GM21515 (cell line): Measurements from ENCODE around the gene APBA1.
"Not testable (repeated sequence)": the region's sequence is repeated elsewhere in the genome, so short reads cannot be mapped to it uniquely, and the experiment has no call there.

Experiments used
- ATAC-seq: cut with Tn5 transposase; IDR thresholded peaks from one replicate; pipeline ENCODE4 v1.9.1; 2021; ENCODE audit not compliant: unreplicated experiment

Gene APBA1

GRCh38 chr9:69609156-69609555, 63.0 kb downstream of the APBA1 start:
- no peak for ATAC-seq

DNA sequence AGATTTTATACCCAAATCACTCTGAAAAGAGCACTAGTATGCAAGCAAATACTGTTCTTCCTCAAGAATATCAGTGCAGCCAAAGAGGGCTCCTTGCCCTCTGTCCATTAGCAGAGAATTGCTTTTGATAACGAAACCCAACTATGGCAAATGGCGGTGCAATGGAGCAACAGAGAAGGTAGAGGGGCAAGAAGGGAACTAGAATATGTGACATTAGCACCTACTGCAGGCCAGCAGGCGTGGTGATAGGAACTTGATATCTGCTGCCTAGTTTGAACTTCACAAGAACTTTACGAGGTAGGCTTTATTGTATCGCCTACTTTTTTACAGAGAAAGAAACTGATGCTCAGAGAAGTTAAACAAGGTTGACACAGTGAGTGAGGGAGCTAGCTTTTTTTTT, 66.1 kb downstream of the APBA1 start:
- ATAC-seq, result no peak

- ATAC-seq, result no peak
Observed at GRCh38 chr9:69605406-69605805, 66.8 kb downstream of the APBA1 start.

GRCh38 chr9:69604568-69605219, 67.5 kb downstream of the APBA1 start:
- ATAC-seq, result no peak

DNA sequence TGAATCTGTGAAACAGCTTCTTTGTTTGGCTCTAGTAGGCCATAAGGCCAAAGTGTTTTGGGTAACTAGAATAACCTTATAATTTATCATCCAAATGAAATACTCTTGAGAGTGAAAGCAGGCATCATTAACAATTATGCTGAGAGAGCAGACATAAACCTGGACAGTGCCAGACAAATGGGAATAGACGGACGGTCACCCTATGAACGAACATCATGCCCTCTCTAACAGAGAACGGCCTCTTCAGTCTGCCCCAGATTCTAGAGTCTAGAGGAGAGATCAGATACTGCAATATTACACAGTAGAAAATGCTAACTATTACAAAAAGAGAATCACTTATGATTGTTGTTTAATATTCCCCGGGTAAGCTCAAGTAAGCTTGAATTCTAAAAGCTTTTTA, 68.5 kb downstream of the APBA1 start:
- no peak for ATAC-seq

GRCh38 chr9:69602773-69603172, 69.4 kb downstream of the APBA1 start:
- no peak for ATAC-seq

GRCh38 chr9:69601698-69602097, 70.5 kb downstream of the APBA1 start:
- no peak for ATAC-seq

GRCh38 chr9:69600314-69601047, 71.7 kb downstream of the APBA1 start:
- ATAC-seq, result no peak

DNA sequence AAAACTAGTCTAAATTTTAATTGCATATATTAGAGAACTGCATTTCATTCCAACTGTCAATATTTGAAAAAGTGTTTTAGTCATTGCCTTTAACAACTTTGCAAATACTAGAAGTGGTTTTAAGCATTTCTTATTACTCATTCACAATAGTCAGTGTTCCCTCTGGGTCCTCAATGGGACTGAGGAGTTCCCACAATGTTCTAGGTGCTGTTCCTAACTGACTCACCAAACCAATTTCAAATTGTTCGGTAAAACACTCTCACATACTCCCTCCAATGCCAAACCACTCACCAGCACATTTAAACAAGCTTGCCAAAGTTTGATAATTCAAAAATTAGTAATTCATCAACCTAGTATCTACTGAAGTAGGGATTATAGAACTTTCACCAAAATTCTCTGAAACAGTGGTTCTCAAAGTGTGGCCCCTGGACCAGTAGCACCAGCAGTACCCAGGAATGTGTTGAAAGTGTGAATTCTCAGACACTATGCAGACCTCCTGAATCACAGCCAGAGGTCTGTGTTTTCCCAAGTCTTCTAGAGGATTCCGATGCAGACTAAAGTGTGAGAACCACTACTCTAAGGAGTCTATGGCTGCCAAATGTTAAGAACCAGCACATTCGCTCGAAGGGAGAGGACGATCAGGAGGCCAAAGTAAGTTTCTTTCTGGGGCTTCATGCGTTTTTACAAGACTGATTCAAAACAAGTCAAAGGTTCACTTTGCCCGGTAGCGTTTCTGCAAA, 72.8 kb downstream of the APBA1 start:
- no peak for ATAC-seq

DNA sequence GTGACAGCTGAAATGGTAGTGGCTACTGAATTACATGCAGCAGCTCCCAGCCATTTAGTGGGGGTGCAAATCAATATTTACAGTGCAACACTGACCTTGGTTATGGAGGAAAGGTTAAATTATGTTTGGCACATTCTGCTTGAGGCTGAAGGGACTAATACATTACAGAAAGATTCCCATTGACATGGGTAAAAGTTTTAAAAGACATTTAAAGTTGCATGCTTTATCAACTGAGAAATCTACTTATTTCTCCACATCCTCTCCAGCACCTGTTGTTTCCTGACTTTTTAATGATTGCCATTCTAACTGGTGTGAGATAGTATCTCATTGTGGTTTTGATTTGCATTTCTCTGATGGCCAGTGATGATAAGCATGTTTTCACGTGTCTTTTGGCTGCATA, 75.3 kb downstream of the APBA1 start:
- ATAC-seq, result not testable (repeated sequence)

GRCh38 chr9:69594180-69594579, 78.0 kb downstream of the APBA1 start:
- ATAC-seq, result no peak

- no peak for ATAC-seq
Observed at GRCh38 chr9:69593756-69594155, 78.4 kb downstream of the APBA1 start.

GRCh38 chr9:69593301-69593700, 78.9 kb downstream of the APBA1 start:
- ATAC-seq, result no peak

DNA sequence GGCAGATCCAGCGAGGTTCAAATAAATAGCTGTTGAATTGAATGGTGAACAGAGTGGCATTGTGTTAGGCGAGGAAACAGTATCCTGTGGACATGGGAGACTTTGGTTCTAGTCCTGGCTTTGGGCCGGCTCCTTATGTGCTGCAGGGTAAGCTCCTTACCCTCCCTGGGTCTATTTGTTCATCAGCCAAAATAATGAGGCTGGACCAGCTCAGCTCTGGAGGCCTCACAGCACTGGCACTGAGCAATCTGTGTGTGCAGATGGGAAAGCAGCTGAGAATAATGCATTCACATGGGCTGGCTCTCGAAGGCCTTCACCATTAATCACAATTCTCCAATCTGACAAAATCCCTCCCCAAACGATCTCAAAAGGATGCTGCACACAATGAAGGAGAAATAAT, 81.9 kb downstream of the APBA1 start:
- no peak for ATAC-seq

- ATAC-seq, result no peak
Observed at GRCh38 chr9:69589156-69589555, 83.0 kb downstream of the APBA1 start.

DNA sequence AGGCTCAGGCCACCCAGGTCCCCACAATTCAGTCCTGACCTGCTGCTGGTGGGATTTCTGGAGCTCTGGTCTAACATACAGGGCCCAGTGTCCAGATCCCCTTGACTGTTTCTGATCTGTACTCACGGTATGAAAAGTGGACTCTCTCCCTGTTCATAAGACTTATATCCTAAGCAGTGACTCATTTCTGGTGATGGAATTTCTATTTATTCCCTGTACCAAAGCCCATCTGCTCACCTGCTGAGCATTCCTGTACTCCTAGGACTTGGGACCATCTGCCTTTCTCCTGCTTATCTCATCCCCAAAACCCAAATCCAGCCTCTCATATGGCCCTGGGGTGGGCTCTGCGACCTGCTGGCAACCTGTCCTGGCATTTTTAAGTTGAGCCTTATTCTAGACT, 86.6 kb downstream of the APBA1 start:
- ATAC-seq, result no peak

DNA sequence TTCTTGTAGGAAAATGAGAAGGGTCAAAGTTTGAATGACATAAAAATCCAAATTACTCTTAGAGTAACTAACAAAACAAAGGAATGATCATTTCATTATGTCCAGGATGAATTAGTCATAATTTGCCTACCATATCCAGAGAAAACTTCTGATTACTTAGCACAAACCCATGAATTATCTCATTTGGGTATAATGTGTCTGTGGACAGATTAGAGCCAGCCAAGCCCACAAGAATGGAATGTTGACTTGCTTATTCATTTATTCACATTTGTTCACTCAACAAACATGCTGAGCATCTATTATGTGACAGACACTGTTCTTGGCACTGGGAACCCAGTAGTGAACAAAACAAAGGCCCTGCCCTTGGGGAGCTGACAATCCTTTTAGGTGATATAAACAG, 87.4 kb downstream of the APBA1 start:
- ATAC-seq, result no peak

DNA sequence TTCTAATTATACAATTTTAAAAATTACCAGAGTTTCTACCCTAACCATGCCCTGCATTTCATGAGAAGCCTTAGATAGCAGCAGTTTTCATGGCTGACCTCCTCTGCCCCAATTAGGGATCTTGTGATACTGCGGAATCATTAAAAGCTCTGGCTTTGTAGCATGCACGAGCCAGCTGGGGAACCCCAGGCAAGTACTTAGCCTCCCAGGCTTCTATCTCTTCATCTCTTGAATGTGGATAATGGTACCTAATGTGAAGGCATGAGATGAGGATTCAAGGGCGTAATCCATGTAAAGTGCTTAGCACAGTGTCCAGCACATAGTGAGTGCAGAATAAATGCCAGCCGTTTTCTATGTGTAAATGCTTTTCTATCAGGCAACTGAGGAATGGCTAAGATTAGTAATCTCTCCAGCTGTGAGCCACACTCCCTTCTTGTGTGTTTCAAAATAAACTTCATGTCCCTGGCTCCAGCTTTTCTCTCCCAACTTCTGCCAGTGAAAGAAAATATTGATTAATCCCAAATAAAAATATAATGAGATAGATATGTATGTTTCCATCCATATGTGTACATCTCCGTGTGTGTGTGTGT, 88.4 kb downstream of the APBA1 start:
- no peak for ATAC-seq

DNA sequence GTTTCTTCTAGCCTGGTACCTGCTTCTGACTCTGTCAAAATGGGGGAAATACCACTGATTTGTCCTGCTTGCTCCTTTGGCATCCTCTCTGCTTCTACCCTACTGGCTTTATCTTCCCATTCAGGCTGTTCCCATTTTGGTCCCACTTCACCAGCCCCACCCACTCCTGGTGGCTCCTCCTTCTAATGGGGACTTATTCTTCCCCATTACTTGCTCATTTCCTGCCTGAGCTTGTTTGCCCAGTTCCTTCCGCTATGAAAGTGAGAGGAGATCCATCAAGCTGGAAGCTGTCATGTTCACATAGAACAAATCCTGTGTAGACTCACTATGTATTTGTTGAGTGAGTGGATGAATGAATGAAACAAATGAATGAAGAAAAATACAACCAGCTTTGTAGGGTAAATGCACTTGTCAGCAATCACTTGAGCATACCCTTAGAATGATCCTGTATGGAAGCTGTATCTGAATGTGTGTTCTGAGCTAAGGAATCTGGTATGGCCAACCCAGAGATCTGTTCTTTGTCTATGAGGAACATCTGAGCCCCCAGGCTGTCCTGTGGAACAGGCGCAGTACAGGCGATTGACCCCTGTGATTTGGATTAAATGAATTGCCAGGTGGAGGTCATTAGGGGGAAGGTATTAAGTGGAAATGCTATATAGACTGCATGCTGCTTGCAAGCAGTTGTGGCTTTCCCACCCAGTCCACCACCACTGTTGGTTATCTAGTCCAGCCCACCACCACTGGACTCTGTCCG, 89.5 kb downstream of the APBA1 start:
- ATAC-seq, result no peak

- no peak for ATAC-seq
Observed at GRCh38 chr9:69582018-69582417, 90.2 kb downstream of the APBA1 start.

GRCh38 chr9:69580582-69581214, 91.5 kb downstream of the APBA1 start:
- no peak for ATAC-seq
